ENCODE results near the gene MRPL41.
"Not testable (repeated sequence)": the region's sequence is repeated elsewhere in the genome, so short reads cannot be mapped to it uniquely, and the experiment has no call there.

Gene MRPL41

DNA sequence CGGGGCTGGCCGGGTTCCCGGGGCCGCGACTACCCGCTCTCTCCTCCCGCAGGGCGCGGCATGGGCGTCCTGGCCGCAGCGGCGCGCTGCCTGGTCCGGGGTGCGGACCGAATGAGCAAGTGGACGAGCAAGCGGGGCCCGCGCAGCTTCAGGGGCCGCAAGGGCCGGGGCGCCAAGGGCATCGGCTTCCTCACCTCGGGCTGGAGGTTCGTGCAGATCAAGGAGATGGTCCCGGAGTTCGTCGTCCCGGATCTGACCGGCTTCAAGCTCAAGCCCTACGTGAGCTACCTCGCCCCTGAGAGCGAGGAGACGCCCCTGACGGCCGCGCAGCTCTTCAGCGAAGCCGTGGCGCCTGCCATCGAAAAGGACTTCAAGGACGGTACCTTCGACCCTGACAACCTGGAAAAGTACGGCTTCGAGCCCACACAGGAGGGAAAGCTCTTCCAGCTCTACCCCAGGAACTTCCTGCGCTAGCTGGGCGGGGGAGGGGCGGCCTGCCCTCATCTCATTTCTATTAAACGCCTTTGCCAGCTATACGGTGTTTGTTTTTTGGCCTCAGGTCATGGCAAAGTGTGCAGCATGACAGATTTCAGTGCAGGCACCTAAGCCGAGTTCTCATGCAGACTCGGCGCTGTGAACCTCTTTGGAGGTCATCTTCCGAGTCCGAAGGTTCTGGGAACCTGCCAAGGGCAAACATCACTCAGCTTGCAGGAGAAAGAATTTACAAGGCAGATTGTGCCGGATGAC lies 516 bp downstream of the MRPL41 start:
- no peak for DNase-seq (ENCODE audit: low read depth)

DNA sequence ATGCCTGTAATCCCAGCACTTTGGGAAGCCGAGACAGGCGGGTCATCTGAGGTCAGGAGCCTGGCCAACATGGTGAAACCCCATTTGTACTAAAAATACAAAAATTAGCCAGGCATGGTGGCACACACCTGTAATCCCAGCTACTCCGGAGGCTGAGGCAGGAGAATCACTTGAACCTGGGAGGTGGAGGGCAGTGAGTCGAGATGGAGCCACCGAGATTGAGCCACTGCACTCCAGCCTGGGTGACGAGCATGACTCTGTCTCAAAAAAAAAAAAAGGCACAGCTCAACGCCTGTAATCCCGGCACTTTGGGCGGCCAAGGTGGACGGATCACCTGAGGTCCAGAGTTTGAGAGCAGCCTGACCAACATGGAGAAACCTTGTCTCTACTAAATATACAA lies 2.0 kb downstream of the MRPL41 start:
- DNase-seq (ENCODE audit: low read depth): not testable (repeated sequence)

GRCh38 chr9:137554349-137554748 lies 2.7 kb downstream of the MRPL41 start:
- DNase-seq (ENCODE audit: low read depth): no peak

- DNase-seq (ENCODE audit: low read depth): no peak
Observed at GRCh38 chr9:137555179-137555578, 3.5 kb downstream of the MRPL41 start.

- no peak for DNase-seq (ENCODE audit: low read depth)
Observed at GRCh38 chr9:137556069-137556838, 4.6 kb downstream of the MRPL41 start.

- DNase-seq (ENCODE audit: low read depth): no peak
Observed at GRCh38 chr9:137558127-137558526, 6.4 kb downstream of the MRPL41 start.

GRCh38 chr9:137564134-137564533 lies 12.5 kb downstream of the MRPL41 start:
- DNase-seq (ENCODE audit: low read depth): no peak

- DNase-seq (ENCODE audit: low read depth): no peak
Observed at GRCh38 chr9:137564817-137565411, 13.2 kb downstream of the MRPL41 start.

GRCh38 chr9:137568445-137568844 lies 16.8 kb downstream of the MRPL41 start:
- DNase-seq (ENCODE audit: low read depth): not testable (repeated sequence)

DNA sequence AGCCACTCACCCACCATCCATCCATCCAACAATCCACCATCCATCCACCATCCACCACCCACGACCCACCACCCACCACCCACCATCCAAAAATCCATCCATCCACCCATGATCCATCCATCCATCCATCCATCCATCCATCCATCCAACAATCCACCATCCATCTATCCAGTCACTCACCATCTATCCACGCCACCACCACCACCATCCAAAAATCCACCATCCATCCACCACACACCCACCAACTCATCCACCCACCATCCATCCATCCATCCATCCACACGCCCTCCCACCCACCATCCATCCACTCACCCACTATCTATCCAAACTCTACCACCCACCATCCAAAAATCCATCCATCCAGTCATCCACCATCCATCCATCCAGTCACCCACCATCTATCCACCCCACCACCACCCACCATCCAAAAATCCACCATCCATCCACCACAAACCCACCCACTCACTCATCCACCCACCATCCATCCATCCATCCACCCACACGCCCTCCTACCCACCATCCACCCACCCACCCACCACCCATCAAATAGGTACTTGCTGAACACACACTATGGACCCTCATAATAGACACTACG lies 18.0 kb downstream of the MRPL41 start:
- no peak for DNase-seq (ENCODE audit: low read depth)

DNA sequence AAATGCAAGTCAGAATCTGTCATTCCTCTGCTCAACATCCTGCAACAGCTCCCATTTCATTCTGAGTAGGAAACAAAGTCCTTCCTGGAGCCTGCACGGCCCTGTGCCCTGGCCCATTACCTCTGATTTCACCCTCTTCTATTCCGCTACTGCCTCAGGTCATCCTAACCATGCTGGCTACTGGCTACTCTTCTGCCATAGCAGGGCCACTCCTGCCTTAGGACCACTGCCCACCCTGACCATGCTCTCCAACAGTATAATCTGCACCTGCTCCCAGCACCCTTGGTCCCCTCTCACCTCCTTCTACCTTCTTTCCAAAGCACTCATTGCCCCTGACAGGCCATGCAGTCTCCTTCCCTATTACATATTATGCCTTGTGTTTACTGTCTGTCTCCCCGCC lies 18.9 kb downstream of the MRPL41 start:
- DNase-seq (ENCODE audit: low read depth): no peak

DNA sequence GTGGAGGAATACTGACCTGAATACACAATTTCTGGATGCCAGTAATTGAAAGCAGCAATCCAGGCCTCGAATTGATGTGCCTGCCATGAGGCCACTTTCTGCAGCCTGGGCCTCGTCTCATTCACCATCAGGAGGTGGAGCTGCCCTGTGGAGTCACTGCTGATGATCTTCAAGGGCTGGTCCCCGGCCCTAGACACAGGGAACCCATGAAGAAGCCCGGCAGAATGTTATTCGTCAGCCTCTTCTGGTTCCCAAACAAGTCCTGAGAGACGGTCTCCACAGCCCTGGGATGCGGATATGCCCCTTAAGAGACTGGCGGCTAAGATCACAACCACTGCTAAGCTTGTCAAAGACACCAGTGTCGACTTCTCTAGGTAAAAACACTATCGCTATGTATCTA lies 22.5 kb downstream of the MRPL41 start:
- no peak for DNase-seq (ENCODE audit: low read depth)

GRCh38 chr9:137575364-137575715 lies 23.7 kb downstream of the MRPL41 start:
- no peak for DNase-seq (ENCODE audit: low read depth)

GRCh38 chr9:137575716-137576411 lies 24.2 kb downstream of the MRPL41 start:
- no peak for DNase-seq (ENCODE audit: low read depth)

DNA sequence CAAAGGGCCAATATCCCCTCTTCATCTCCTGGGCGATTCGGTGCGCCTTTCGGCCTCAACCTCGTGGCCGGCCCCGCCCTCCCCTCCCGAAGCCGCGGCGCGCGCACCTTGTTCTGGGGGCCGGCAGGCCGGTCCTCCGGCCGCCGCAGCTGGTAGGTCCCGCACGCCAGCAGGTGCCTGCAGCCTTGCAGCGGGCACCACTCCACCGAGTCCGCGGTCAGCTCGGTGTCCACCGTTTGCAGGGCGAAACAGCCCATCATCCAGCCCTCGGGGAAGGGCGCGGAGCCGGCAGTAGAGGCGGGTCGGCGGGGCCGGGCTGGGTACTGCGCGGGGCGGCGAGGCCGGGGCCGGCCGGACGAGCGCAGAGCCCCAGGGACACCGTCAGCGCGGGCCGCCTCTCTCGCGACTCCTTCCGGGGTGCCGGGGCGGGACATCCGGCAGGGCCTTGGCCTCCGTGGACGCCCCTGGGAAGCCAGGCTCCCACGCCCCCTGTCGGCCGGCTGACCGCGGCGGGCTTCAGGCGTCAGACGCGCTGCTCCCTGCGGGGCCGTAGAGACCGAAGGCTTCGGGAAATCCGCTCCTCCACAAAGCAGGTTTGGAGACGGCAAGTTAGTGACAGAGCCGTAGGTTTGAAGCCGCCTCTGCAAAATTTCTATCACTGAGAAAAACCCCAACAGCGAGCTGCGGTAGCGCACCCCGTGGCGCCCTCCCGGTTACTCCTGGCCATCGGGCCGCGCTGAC lies 27.0 kb downstream of the MRPL41 start, which contains the start of gene DPH7:
TSS of gene DPH7 (minus strand) at position 408 of the 741 bp plus-strand sequence. CDS start at position 260, 148 bp downstream.
- DNase-seq (ENCODE audit: low read depth): peak; percentile 87

- no peak for DNase-seq (ENCODE audit: low read depth)
Observed at GRCh38 chr9:137579259-137579604, 27.6 kb downstream of the MRPL41 start.

DNA sequence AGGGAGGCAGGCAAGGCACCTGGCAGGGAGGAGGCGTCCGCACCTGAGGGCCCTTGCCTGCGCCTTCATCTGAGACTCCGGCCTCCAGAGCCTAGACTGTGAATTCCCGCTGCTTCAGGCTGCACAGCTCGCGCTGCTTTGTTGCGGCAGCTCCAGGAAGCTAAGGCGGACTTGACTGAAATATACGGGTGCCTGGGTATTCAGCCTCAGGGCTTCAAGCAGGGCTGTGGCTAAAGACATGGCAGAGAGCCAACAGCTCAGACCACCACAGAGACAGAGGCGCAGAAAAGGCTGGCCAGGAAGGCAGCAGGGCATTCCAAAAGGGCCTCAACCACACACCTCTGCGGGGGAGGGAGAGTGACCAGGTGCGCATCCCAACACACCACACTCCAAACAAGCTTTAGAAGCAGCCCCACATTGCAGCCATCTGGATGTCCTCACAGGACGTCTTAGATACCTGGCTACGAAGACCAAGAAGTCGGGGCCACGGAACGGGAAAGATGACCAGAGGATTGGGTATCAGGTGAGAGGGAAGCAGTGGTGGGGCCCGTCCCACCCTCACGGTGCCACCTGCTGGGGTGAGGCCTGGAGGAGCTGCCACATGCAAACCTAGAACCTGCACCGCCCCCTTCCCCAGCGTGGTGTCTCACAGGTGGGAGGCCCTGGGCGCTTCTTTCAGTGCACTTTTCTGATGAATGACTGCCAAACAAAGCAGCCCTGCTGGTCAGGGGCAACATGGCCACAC lies 28.7 kb downstream of the MRPL41 start:
- no peak for DNase-seq (ENCODE audit: low read depth)

- no peak for DNase-seq (ENCODE audit: low read depth)
Observed at GRCh38 chr9:137580954-137581322, 29.3 kb downstream of the MRPL41 start.

DNA sequence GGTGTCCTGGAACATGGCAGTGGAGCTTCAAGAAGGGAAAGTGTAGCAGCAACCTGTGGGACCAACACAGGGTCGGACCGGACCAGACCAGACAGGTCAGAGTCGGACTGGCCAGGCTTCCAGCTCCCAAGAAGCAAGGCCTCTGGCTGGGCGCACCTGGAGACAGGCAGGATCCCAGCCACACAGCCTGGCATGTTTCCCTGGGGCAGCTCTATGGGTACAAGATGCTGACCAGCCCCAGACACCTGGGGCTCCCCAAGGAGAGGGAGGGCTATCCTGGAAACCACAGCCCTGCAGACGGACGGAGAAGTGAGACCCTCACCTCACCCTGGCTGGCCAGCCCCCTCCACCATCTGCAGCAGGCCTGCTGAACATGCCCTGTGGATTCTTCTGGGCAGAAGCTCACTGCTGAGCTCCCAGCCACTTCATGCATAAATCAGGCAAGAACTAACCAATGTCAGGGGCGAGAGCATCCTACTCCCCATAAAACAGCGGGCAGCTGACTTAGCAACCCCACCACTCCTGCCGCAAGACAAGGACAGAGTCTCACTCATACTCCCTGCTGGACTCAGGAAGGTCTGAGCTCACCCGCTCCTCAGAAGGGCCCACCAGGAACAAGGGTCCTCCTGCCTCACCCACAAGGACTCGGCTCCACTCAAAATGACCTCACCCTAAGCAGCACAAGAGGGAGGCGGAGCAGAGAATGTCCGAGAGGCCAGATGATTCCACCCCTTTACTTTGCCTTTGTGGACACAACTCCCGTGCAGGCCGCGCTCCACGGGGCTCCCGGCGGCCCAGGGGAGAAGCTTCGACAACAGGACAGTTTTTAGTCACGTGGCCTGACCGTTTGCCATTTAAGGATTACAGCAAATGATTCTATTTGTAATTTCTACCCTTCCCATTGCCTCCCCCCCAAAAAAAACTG lies 29.9 kb downstream of the MRPL41 start:
- DNase-seq (ENCODE audit: low read depth): no peak
